ENCODE measurements around the gene BCS1L. TPM values are rescaled to one million over a fixed set of nuclear protein-coding genes. Genes with fewer than 3 reads are reported as not detected.

Gene BCS1L
- total RNA-seq, 2 donors from 2014 or later = 16.8 to 21.2 TPM

DNA sequence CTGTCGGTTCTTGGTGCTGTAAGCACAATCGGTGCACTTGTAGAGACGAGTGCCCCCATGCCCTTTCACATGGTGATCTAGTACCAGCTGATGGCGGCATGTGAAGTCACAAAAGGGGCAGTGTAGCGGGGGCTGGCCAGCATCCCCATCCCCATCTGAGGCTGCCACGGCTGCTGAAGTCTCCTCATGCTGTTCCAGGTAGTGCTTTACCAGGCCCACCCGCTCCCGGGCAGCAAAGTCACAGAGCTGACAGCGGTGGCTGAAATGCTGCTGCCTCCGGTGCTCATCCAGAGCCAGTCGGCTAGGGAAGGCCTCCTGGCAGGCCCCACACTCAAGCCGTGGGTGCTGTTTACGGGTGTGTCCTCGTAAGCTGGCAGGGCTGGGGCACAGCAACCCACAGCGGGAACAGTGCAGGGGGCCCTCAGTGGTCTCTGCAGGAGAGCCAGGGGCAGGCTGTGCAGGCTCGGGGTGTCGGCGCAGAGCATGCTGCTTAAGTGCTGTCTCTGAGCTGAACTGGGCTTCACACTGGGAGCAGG is 17.3 kb upstream of the BCS1L start:
- Histone ChIP-seq H3K4me1 (no peaks in the 10 kb centered on the region), H3K36me3 (peaks cover 83% of the 10 kb centered on the region), H3K9me3 (no peaks in the 10 kb centered on the region), H3K27me3 (no peaks in the 10 kb centered on the region), H3K27ac (no peak overlapping the region), H3K4me3 (no peak overlapping the region)
- DNase-seq (ENCODE audit: low spot score) = no peak
- TF ChIP-seq CTCF (IDR thresholded peaks at IDR 0.05) = no peak

DNA sequence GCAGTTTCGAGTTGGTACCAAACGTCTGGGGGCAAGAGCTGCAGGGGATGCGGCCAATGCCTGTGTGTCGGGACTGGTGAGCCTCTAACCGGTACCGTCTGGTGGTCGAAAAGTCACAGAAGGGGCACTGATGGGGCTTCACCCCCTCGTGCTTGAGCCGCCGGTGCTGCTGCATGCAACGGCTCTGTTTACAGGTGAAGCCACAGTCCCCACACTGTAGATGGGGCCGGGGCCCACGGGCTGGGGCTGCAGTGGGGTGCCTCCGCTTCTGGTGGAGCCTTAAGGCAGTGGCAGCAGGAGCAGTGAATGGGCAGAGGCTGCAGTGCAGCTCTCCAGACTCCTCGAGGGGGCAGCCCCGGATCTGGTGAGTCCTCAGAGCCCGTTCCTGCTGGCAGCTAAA is 16.7 kb upstream of the BCS1L start:
- H3K36me3 ChIP-seq = peaks cover 82% of the 10 kb centered on the region
- no peaks in the 10 kb centered on the region for H3K9me3 ChIP-seq
- DNase-seq (ENCODE audit: low spot score) = no peak
- H3K4me1 ChIP-seq = no peaks in the 10 kb centered on the region
- H3K27me3 ChIP-seq = no peaks in the 10 kb centered on the region
- no peak overlapping the region for H3K4me3 ChIP-seq
- H3K27ac ChIP-seq = no peak overlapping the region
- TF ChIP-seq CTCF (IDR thresholded peaks at IDR 0.05) = no peak

- no peak for TF ChIP-seq CTCF (IDR thresholded peaks at IDR 0.05)
- H3K4me1 ChIP-seq = no peaks in the 10 kb centered on the region
- peaks cover 82% of the 10 kb centered on the region for H3K36me3 ChIP-seq
- no peaks in the 10 kb centered on the region for H3K9me3 ChIP-seq
- no peak overlapping the region for H3K4me3 ChIP-seq
- H3K27ac ChIP-seq = no peak overlapping the region
- DNase-seq (ENCODE audit: low spot score) = no peak
- H3K27me3 ChIP-seq = no peaks in the 10 kb centered on the region
These were observed 15.7 kb upstream of the BCS1L start for GRCh38 chr2:218643751-218644310.

- peaks cover 82% of the 10 kb centered on the region for H3K36me3 ChIP-seq
- no peak overlapping the region for H3K27ac ChIP-seq
- no peak for TF ChIP-seq CTCF (IDR thresholded peaks at IDR 0.05)
- H3K4me3 ChIP-seq = no peak overlapping the region
- no peaks in the 10 kb centered on the region for H3K9me3 ChIP-seq
- no peaks in the 10 kb centered on the region for H3K4me1 ChIP-seq
- H3K27me3 ChIP-seq = no peaks in the 10 kb centered on the region
- no peak for DNase-seq (ENCODE audit: low spot score)
These were observed 14.8 kb upstream of the BCS1L start for GRCh38 chr2:218644721-218645120.

GRCh38 chr2:218645126-218645525 is 14.4 kb upstream of the BCS1L start:
- Histone ChIP-seq H3K27me3 (no peaks in the 10 kb centered on the region), H3K4me1 (no peaks in the 10 kb centered on the region), H3K9me3 (no peaks in the 10 kb centered on the region), H3K4me3 (no peak overlapping the region), H3K27ac (no peak overlapping the region), H3K36me3 (peaks cover 82% of the 10 kb centered on the region)
- DNase-seq (ENCODE audit: low spot score) = no peak
- TF ChIP-seq CTCF (IDR thresholded peaks at IDR 0.05) = no peak

All from right atrium auricular region (tissue), 2 donors.